Dedifferentiated amniotic fluid mesenchymal stem cell (primary cell): ENCODE data around the gene LYZL1.
"Not testable (repeated sequence)": the region's sequence is repeated elsewhere in the genome, so short reads cannot be mapped to it uniquely, and the experiment has no call there.

ENCODE experiments used
- DNase-seq: peaks from one replicate; pipeline ENCODE4 v3.0.0-alpha.2; 2016; ENCODE audit errors: extremely low spot score

Gene LYZL1

DNA sequence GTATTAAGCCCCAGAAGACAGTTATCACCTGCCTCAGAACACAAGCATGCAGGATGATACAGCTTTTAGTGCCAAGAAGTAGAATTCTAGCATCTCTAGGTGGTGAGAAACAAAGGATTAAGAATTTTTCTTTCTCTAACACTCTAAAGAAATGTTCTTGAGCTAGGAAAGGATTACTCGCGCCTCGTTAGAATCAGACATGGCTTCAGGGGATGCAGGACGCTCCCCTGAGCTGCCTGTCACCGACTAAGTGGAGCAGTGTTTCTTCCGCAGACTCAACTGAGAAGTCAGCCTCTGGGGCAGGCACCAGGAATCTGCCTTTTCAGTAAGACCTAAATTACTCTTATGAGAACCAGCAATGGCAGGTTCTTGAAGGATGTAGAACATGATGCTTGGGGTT lies at the start of gene LYZL1:
Gene LYZL1, plus strand, starts transcription at position 165 of the 400 bp plus-strand sequence. CDS start 2,798 bp downstream, outside the sequence.
- DNase-seq = not testable (repeated sequence)

GRCh38 chr10:29239569-29240472 lies 49.0 kb upstream of the LYZL1 start:
- DNase-seq = no peak

DNA sequence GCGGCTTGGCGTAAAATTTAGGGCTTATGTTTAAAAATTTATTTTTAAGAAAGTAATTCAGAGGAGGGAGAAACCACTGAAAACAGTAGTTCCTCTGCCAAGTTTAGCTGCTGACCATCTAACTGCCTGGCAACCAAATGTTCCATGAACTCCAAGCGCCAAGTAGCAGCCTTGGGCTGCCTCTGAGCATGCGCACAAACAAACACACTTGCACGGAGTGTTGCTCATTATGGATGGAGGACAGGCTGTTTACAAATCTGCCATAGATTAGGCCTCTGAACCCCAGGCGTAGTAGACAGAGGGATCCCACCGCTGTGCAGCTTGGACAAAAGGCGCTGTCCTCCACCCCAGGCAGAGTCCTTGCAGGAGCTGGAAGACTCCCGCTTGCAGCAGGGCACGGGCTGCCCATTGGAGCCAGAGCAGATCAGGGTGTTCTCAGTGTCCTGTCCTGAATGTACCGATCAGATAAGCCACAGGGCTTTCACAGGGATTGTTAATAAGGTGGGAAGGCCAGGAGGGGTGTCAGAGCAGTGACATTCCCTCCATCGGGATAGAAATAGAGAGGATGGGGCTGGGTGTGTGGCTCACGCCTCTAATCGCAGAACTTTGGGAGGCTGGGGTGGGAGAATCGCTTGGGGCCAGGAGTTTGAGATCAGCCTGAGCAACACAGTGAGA lies 47.7 kb upstream of the LYZL1 start:
- no peak for DNase-seq

- DNase-seq = no peak
Measured at GRCh38 chr10:29241925-29242324, 46.9 kb upstream of the LYZL1 start.

DNA sequence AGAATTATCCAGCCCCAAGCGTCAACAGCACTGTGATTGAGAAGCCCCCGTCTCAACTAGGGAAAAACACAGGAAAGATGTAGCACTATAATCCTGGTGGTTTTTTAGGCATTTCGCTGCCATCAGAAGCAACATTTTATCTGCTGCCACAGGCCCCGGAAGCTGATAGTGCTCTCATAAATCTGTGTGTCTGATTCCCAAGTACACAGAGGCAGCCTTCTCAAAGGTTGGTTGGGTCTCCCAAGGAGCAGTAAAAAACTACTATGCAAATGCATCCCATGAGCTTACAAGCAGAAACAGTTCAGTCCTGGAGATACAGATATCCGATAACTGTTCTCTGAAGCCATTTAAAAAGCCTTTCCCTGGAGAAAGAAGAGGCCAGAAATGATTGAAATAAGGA lies 45.8 kb upstream of the LYZL1 start:
- no peak for DNase-seq

DNA sequence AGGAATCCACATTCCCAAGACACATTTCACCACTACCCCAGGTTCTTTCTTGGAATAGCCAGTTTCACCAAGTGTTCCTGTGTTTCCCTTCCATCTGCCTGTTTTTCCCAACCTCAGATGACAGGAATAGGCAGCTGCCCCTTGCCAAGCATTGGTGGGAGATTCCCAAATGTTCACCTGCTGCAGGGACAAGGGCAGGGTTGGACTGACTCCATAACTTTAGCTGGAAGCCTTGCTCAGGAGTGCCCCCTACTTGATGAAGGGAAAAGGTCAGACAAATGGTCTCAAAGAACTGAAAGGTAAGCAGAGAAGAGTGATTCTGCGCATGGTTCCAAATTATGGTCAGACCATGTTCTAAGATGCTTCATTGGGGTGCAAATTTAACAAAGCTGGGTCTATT lies 45.1 kb upstream of the LYZL1 start:
- no peak for DNase-seq

- no peak for DNase-seq
Measured at GRCh38 chr10:29244978-29245377, 43.9 kb upstream of the LYZL1 start.

GRCh38 chr10:29245476-29245875 lies 43.4 kb upstream of the LYZL1 start:
- no peak for DNase-seq

DNA sequence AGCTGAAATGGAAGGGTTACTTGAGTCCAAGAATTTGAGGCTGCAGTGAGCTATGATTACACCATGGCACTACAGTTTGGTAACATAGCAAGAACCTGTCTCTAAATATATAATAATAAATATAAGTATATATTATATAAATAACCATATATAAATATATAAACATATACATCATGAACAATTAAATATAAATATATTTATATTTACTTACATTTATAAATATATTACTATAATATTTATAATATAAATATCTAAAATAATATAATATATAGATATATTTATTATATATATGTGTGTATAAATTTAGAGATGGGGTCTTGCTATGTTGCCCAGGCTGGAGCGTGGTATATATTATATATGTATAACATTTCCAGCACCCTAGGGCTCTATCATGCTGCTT lies 42.4 kb upstream of the LYZL1 start:
- no peak for DNase-seq

DNA sequence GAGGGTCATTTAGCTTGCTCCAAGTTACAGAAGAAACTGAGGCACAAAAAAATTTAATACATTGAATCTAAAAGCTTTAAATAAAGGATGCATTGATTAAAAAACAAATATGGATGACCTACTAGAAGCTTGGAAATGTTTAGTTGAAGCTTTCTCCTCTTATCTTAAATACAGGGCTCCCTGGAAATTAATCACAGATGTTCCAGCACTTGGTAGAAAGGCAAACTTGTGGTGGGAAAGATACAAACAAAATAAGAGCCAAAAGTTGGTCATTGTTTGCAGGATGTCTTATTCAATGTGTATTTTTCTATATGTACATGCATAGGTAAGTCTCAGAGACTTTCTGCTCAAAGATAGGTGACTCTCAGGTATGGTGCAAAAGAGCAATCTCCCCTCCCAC lies 40.7 kb upstream of the LYZL1 start:
- DNase-seq = no peak

DNA sequence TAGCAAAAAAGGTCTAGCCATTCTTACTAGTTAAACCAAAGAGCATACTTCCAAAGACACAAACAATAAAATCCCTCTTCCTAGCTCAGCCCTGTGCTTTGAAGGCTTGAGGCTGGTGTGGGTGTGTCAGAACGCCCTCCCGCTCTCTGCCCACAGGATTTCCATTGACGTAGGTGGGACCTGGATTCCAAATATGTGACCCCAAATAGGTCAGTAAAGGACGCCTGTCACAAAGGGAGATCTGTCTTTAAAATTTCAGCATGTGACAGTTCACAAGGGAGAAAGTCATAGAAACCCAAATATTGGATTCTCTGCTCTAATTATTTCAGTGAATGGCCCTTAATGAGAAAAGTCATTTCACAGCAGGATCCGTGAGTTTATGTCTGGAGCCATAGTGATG lies 39.9 kb upstream of the LYZL1 start:
- DNase-seq = no peak

DNA sequence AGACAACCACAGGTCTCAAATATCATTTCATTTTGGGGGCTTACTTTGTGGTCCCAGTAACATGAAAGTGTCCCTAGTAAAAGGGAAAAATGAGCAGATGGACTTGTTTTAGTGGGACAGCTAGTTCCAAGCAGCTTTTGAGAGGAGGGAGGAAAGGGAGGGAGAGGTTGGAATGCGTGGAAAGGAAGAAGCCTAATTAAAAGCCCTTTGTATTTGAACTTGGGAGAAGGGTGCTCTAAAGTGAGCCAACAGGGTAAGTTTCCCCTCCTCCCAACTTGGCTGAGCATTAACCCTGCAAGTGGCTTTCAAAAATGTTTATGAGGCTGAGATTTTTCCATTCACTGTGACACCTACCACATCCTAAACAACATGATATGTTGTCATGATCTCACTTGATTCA lies 38.8 kb upstream of the LYZL1 start:
- no peak for DNase-seq

- no peak for DNase-seq
Measured at GRCh38 chr10:29252811-29253689, 35.8 kb upstream of the LYZL1 start.

GRCh38 chr10:29253690-29254029 lies 35.2 kb upstream of the LYZL1 start:
- DNase-seq = no peak

GRCh38 chr10:29254123-29255046 lies 34.5 kb upstream of the LYZL1 start:
- DNase-seq = no peak

DNA sequence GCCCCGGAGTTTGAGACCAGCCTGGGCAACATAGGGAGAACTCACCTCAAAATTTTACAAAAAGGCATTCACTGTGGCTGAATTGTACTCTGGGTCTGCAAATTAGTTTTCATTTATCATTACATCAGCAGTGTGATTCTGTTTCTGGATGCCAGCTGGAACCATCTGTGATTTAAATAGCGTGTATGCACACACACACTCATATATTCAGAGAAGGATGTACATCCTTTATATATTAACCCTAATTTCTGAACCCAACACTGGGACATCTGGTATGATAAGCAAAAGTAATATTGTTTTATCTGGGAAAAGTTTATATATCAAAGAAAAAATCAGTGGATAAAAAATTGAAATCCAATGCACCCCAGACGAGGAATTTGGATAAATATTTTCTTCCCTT lies 33.8 kb upstream of the LYZL1 start:
- DNase-seq = no peak

GRCh38 chr10:29256019-29256418 lies 32.9 kb upstream of the LYZL1 start:
- DNase-seq = no peak

DNA sequence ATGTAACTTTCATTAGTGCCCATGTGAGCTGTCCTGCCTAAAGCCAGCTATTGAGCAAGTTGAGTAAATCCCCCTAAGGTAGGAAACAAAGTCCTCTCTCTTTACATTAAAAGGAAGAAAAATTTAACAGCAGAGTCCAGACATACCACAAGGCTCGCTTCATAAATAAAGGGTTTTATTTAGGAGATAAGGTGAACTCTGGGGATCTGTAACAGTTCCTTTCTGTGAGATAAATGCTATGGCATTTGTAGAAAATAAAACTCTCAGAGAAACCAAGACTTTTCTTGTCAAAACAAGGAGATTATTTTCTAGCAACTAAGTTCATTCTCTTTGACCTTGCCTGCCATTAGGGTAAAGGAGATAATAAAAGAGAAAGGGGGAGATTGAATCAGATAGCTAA lies 32.3 kb upstream of the LYZL1 start:
- no peak for DNase-seq

- peak; percentile 67 for DNase-seq
Measured at GRCh38 chr10:29257106-29257783, 31.6 kb upstream of the LYZL1 start.

- DNase-seq = no peak
Measured at GRCh38 chr10:29257784-29258135, 31.1 kb upstream of the LYZL1 start.

- no peak for DNase-seq
Measured at GRCh38 chr10:29259498-29259897, 29.4 kb upstream of the LYZL1 start.
